ENCODE measurements around the gene MRM3.

- TF ChIP-seq CTCF (IDR thresholded peaks at IDR 0.05) (no peak), EP300 (IDR thresholded peaks at IDR 0.05) (no peak), POLR2AphosphoS5 (IDR thresholded peaks at IDR 0.05) (no peak)
These were observed 18.5 kb downstream of the MRM3 start for GRCh38 chr17:800446-801242.

All from esophagus muscularis mucosa (tissue), 4 donors.